OCI-LY3 (cell line): ENCODE results near the gene KRTAP3-3.

Experiments used
- CTCF ChIP-seq: fragments of 200-600, 300-600 bp; sonication (generic); IDR thresholded peaks from 2 replicates; pipeline ENCODE4 v1.5.1; 2014; ENCODE audit warnings: antibody characterized with exemption, low read length, low read depth
- EZH2phosphoT487 ChIP-seq: fragments of 200-600 bp; shearing (Covaris generic); IDR thresholded peaks from 2 replicates; pipeline ENCODE4 v1.6.1; 2018; ENCODE audit warnings: antibody characterized with exemption, mixed run types, low read depth

DNA sequence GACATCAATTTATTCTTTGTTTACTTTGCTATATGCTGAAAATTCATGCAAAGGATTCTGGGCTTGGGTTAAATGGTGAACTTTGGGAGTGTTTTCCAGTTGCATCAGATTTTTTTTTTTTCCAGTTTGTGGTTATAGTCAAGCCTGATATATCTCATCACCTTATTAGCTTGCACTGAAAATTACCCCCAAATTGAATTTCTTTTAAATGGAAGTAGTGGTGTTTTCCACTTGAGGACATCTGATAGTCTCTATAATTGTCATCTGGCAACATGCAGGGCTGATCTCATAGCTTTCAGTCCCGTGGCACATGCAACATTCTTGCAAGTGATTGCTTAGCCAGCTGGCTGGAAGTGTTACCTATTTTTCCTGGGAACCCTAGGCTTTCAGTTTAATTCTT, 19.6 kb upstream of the KRTAP3-3 start:
- TF ChIP-seq CTCF (no peak), EZH2phosphoT487 (no peak)
